Liver (tissue), 3 donors: ENCODE data around the gene TNK1.

ENCODE experiments used
- GABPA ChIP-seq, 2 donors: IDR thresholded peaks in 1 of 2; conservative IDR thresholded peaks in 1 of 2; 2 replicates each; pipeline ENCODE4 v1.6.1; 2016; ENCODE audit warnings: antibody characterized with exemption in 2 of 2, mild to moderate bottlenecking in 1 of 2, moderate library complexity in 1 of 2
- MAX ChIP-seq: IDR thresholded peaks from 2 replicates; pipeline ENCODE4 v1.6.1; 2016; ENCODE audit warnings: antibody characterized with exemption
- NR2F2 ChIP-seq: IDR thresholded peaks from 2 replicates; pipeline ENCODE4 v1.6.1; 2016; ENCODE audit warnings: antibody characterized with exemption
- YY1 ChIP-seq: IDR thresholded peaks from 2 replicates; pipeline ENCODE4 v1.6.1; 2016; ENCODE audit warnings: antibody characterized with exemption, mild to moderate bottlenecking
- TF ChIP-seq, protein P1 (sequence below): fragments of 150-350 bp; IDR thresholded peaks from 2 replicates; pipeline ENCODE4 v1.5.1; 2017; ENCODE audit warnings: improper control_type of control experiment, low read depth, low read length; ENCODE audit not compliant: missing input control
- TF ChIP-seq, protein P2 (sequence below): IDR thresholded peaks from 2 replicates; pipeline ENCODE4 v1.6.1; 2016; ENCODE audit warnings: antibody characterized with exemption, mild to moderate bottlenecking
- donor health status: healthy.
- donor health status: healthy.

DNA sequence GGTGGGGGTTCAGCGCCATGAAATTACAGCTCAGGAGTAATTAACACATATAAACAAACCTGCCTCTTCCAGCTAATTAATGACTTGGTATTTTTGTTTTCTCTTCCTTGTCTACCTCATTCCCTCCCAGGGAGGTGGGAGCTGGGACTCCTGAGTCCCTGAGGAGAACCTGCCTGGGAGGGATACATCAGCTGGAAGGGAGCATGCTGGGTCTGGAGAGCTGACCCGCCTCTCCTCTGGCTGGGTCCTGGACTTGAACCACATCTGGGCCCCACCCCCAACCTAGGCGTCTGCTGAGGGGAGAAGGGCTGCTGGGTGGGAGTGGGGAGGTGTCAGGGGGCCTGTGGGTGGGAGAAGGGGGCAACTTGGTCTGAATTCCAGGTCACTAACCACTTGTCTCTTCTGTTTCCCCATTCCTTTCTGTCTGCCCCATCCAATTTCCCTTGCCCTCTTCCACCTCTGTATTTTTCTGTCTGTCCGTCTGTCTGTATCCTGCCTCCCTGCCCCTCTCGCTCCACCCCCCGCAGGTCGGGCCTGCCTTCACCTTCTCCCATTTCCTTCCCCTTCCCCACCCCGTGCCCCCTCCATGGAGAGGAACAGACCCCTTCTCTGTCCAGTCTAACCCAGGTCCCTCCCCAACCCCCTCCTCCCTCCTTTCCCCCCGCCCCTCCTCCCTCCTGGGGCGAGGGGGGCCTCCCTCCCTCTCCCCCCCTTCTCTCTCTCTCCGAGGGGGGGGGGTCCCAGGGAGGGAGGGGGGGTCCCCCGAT is 26.8 kb downstream of the TNK1 start, which contains the start of gene NLGN2:
- TF ChIP-seq, protein P1, sequence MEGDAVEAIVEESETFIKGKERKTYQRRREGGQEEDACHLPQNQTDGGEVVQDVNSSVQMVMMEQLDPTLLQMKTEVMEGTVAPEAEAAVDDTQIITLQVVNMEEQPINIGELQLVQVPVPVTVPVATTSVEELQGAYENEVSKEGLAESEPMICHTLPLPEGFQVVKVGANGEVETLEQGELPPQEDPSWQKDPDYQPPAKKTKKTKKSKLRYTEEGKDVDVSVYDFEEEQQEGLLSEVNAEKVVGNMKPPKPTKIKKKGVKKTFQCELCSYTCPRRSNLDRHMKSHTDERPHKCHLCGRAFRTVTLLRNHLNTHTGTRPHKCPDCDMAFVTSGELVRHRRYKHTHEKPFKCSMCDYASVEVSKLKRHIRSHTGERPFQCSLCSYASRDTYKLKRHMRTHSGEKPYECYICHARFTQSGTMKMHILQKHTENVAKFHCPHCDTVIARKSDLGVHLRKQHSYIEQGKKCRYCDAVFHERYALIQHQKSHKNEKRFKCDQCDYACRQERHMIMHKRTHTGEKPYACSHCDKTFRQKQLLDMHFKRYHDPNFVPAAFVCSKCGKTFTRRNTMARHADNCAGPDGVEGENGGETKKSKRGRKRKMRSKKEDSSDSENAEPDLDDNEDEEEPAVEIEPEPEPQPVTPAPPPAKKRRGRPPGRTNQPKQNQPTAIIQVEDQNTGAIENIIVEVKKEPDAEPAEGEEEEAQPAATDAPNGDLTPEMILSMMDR = no peak
- TF ChIP-seq GABPA (IDR thresholded peaks at IDR 0.05 in 1 of 2, conservative IDR thresholded peaks at IDR 0.05 in 1 of 2) (no peak), NR2F2 (no peak), YY1 (no peak), MAX (no peak)
- TF ChIP-seq, protein P2, sequence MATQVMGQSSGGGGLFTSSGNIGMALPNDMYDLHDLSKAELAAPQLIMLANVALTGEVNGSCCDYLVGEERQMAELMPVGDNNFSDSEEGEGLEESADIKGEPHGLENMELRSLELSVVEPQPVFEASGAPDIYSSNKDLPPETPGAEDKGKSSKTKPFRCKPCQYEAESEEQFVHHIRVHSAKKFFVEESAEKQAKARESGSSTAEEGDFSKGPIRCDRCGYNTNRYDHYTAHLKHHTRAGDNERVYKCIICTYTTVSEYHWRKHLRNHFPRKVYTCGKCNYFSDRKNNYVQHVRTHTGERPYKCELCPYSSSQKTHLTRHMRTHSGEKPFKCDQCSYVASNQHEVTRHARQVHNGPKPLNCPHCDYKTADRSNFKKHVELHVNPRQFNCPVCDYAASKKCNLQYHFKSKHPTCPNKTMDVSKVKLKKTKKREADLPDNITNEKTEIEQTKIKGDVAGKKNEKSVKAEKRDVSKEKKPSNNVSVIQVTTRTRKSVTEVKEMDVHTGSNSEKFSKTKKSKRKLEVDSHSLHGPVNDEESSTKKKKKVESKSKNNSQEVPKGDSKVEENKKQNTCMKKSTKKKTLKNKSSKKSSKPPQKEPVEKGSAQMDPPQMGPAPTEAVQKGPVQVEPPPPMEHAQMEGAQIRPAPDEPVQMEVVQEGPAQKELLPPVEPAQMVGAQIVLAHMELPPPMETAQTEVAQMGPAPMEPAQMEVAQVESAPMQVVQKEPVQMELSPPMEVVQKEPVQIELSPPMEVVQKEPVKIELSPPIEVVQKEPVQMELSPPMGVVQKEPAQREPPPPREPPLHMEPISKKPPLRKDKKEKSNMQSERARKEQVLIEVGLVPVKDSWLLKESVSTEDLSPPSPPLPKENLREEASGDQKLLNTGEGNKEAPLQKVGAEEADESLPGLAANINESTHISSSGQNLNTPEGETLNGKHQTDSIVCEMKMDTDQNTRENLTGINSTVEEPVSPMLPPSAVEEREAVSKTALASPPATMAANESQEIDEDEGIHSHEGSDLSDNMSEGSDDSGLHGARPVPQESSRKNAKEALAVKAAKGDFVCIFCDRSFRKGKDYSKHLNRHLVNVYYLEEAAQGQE = no peak
